Measurements from ENCODE around the gene ANKLE1.

Gene ANKLE1

GRCh38 chr19:17321655-17322489 is 40.2 kb downstream of the ANKLE1 start:
- ChIA-PET POLR2A (interaction anchor here (0.7 to 0.9 kb wide), 2 partner anchors 9 to 13 kb away, joined by 3 to 5 read pairs; partner anchors contain the start of gene DDA1), CTCF (interaction anchor here (1.0 kb wide), 1 partner anchor 24 kb away, joined by 3 read pairs; no protein-coding TSS in a partner anchor)
- TF ChIP-seq, protein P1, sequence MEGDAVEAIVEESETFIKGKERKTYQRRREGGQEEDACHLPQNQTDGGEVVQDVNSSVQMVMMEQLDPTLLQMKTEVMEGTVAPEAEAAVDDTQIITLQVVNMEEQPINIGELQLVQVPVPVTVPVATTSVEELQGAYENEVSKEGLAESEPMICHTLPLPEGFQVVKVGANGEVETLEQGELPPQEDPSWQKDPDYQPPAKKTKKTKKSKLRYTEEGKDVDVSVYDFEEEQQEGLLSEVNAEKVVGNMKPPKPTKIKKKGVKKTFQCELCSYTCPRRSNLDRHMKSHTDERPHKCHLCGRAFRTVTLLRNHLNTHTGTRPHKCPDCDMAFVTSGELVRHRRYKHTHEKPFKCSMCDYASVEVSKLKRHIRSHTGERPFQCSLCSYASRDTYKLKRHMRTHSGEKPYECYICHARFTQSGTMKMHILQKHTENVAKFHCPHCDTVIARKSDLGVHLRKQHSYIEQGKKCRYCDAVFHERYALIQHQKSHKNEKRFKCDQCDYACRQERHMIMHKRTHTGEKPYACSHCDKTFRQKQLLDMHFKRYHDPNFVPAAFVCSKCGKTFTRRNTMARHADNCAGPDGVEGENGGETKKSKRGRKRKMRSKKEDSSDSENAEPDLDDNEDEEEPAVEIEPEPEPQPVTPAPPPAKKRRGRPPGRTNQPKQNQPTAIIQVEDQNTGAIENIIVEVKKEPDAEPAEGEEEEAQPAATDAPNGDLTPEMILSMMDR (IDR thresholded peaks at IDR 0.05; ENCODE audit: insufficient read depth, low read length, missing control alignments) = no peak

GRCh38 chr19:17322854-17323253 is 41.2 kb downstream of the ANKLE1 start:
- TF ChIP-seq, protein P1 (IDR thresholded peaks at IDR 0.05; ENCODE audit: insufficient read depth, low read length, missing control alignments) = no peak
- POLR2A ChIA-PET = interaction anchor here (0.7 kb wide), 1 partner anchor 16 kb away, joined by 3 read pairs; no protein-coding TSS in a partner anchor
- no peak for DNase-seq (ENCODE audit: low read depth, low spot score)
- no peak overlapping the region for H3K4me3 ChIP-seq (ENCODE audit: low read depth, low read length)
- CTCF ChIA-PET = interaction anchor here (1.2 kb wide), 1 partner anchor 11 kb away, joined by 3 read pairs; no protein-coding TSS in a partner anchor

More at GRCh38 chr19:17321655-17322489, 40.2 kb downstream of the ANKLE1 start:
- DNase-seq (ENCODE audit: low read depth, low spot score) = no peak
- no peak overlapping the region for H3K4me3 ChIP-seq (ENCODE audit: low read depth, low read length)

DNA sequence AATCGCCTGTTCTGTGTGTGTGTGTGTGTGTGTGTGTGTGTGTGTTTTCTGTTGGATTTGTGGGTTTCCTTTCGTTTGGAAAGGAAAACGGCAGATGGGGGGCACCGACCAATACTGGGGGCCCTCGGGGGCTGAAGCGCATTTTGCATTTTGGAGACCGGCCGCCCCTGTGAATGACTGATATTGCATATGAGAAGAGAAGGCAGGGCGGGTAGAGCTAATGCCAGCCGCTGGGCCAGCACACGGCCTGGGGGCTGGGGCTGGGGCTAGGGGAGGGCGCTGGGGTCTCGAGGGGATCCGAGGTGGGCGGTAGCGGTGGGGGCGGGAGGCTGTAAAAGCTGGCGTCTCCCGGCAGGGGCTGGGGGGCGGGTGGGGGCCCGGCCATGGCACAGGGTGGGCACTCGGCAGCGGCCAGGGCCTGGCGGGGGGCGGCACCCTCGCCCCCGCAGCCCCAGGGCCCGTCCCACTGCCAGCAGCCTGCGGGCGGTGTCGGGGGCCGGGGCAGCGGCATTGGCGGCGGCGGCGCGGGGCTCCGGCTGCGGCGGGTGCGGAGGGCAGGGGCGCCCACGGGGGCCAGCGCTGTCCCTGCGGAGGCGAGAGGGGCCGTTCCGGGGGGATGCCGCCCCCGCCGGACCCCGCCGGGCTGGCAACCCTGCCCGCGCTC is 41.7 kb downstream of the ANKLE1 start:
- no peak for DNase-seq (ENCODE audit: low read depth, low spot score)
- POLR2A ChIA-PET = interaction anchor here (0.7 kb wide), 1 partner anchor 15 kb away, joined by 3 read pairs; no protein-coding TSS in a partner anchor
- CTCF ChIA-PET = interaction anchor here (1.0 to 1.2 kb wide), 2 partner anchors 10 to 12 kb away, joined by 3 to 5 read pairs; partner anchors contain the start of gene ANO8
- TF ChIP-seq, protein P1 (IDR thresholded peaks at IDR 0.05; ENCODE audit: insufficient read depth, low read length, missing control alignments) = no peak
- no peak overlapping the region for H3K4me3 ChIP-seq (ENCODE audit: low read depth, low read length)

DNA sequence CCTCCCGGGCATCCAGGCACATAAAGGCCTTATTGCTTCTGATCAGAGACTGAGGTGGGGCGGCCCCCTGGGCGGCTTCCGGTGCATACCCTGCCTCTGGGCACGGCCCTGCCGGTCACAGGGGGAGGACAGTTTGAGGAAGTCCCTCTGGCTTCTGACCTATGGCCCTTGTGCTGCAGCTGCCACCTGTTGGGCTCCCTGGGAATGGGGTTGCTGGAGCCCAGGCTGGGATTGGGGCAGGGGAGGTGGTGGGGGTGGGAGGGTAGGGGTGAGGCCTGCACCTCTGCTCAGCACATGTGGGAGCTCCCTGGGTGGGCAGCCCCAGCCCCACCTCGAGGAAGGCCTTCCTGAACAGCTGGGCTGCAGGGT is 42.2 kb downstream of the ANKLE1 start:
- no peak for DNase-seq (ENCODE audit: low read depth, low spot score)
- ChIA-PET POLR2A (no interaction called here), CTCF (interaction anchor here (1.0 to 1.2 kb wide), 3 partner anchors 8 to 11 kb away, joined by 3 to 5 read pairs (median 3); partner anchors contain the start of gene ANO8)
- TF ChIP-seq, protein P1 (IDR thresholded peaks at IDR 0.05; ENCODE audit: insufficient read depth, low read length, missing control alignments) = no peak
- no peak overlapping the region for H3K4me3 ChIP-seq (ENCODE audit: low read depth, low read length)

GRCh38 chr19:17324357-17325114 is 42.8 kb downstream of the ANKLE1 start:
- POLR2A ChIA-PET = no interaction called here
- TF ChIP-seq, protein P1 (IDR thresholded peaks at IDR 0.05; ENCODE audit: insufficient read depth, low read length, missing control alignments) = no peak
- CTCF ChIA-PET = interaction anchor here (1.0 to 1.1 kb wide), 2 partner anchors 9 to 11 kb away, joined by 3 to 5 read pairs; partner anchors contain the start of gene ANO8
- H3K4me3 ChIP-seq (ENCODE audit: low read depth, low read length) = no peak overlapping the region
- DNase-seq (ENCODE audit: low read depth, low spot score) = no peak

Measured in AG04449 (cell line).